H1 (cell line): ENCODE measurements around the gene TOP1. TPM values are rescaled to one million over a fixed set of nuclear protein-coding genes. Genes with fewer than 3 reads are reported as not detected.

ENCODE experiments used
- CTCF ChIA-PET: fragments of 300-600 bp; sonication (Branson Sonifier 250); formaldehyde crosslinking; loops from one replicate; lab custom pipeline; 2021; ENCODE audit not compliant: partially characterized antibody; lab: Charles Lee
- POLR2A ChIA-PET: fragments of 300-600 bp; sonication (Branson Sonifier 250); formaldehyde crosslinking; loops from one replicate; lab custom pipeline; 2021; ENCODE audit warnings: inconsistent platforms; ENCODE audit not compliant: partially characterized antibody; lab: Charles Lee
- DNase-seq, 2 experiments: peaks; one replicate each; pipeline versions ENCODE4 v3.0.0 to v3.0.0-alpha.2; 2010 to 2022; ENCODE audit warnings: low spot score in 2 of 2, low read depth in 1 of 2, mixed read lengths in 1 of 2
- FAIRE-seq: peaks from 2 replicates; lab custom pipeline; 2011; peaks lifted over from hg19 to GRCh38; lab: Jason Lieb, UNC
- H2AFZ ChIP-seq: 2 replicates; pipeline ENCODE4 v1.8.1; 2012; ENCODE audit warnings: low read length, inconsistent platforms
- H2AK5ac ChIP-seq: 2 replicates; pipeline ENCODE4 v1.6.1; 2013; ENCODE audit warnings: low read depth, low read length
- H2BK120ac ChIP-seq: replicated peaks from 2 replicates; pipeline ENCODE3; 2013; ENCODE audit warnings: low read depth, low read length, inconsistent platforms
- H2BK12ac ChIP-seq: 2 replicates; pipeline ENCODE4 v1.6.1; 2013; ENCODE audit warnings: low read depth, low read length
- H2BK15ac ChIP-seq: 2 replicates; pipeline ENCODE4 v1.6.1; 2013; ENCODE audit warnings: low read length
- H2BK20ac ChIP-seq: 2 replicates; pipeline ENCODE4 v1.6.1; 2013; ENCODE audit warnings: low read length
- H2BK5ac ChIP-seq: 2 replicates; pipeline ENCODE4 v1.6.1; 2013; ENCODE audit warnings: low read depth, low read length
- H3K14ac ChIP-seq: 2 replicates; pipeline ENCODE4 v1.6.1; 2013; ENCODE audit warnings: inconsistent platforms; ENCODE audit not compliant: insufficient read length
- H3K18ac ChIP-seq: 2 replicates; pipeline ENCODE4 v1.6.1; 2013; ENCODE audit warnings: low read length; ENCODE audit errors: extremely low read depth
- H3K23ac ChIP-seq: 2 replicates; pipeline ENCODE4 v1.6.1; 2013; ENCODE audit warnings: inconsistent platforms; ENCODE audit not compliant: insufficient read length
- H3K23me2 ChIP-seq: 2 replicates; pipeline ENCODE4 v1.6.1; 2013; ENCODE audit warnings: low read depth, low read length
- H3K27ac ChIP-seq: 2 replicates; pipeline ENCODE4 v1.6.1; 2011; ENCODE audit warnings: low read depth, low read length, inconsistent platforms
- H3K27me3 ChIP-seq, 4 experiments: replicated peaks in 1 of 4; 1 replicate in 1 of 4; 2 replicates in 3 of 4; pipeline versions ENCODE4 v1.6.1 to v1.8.1; 2011 to 2013; ENCODE audit warnings: low read length in 3 of 4, mild to moderate bottlenecking in 3 of 4, inconsistent platforms in 2 of 4, mixed read lengths in 2 of 4, moderate library complexity in 1 of 4; ENCODE audit not compliant: control insufficient read depth in 3 of 4, insufficient read depth in 3 of 4; ENCODE audit errors: extremely low read depth in 1 of 4
- H3K36me3 ChIP-seq, 4 experiments: 2 replicates each; pipeline versions ENCODE4 v1.6.1 to v1.8.1; 2011 to 2013; ENCODE audit warnings: mild to moderate bottlenecking in 4 of 4, low read length in 3 of 4, moderate library complexity in 2 of 4, control low read depth in 1 of 4, inconsistent platforms in 1 of 4; ENCODE audit not compliant: insufficient read depth in 4 of 4, control insufficient read depth in 2 of 4
- H3K4ac ChIP-seq: replicated peaks from 2 replicates; pipeline ENCODE3; 2013; ENCODE audit warnings: low read length, low read depth, mixed read lengths, inconsistent platforms; ENCODE audit not compliant: insufficient read length
- H3K4me1 ChIP-seq, 4 experiments: replicated peaks in 1 of 4; 1 replicate in 1 of 4; 2 replicates in 3 of 4; pipeline versions ENCODE4 v1.6.1 to v1.8.1; 2011 to 2013; ENCODE audit warnings: low read length in 3 of 4, inconsistent platforms in 2 of 4, mixed read lengths in 1 of 4; ENCODE audit not compliant: insufficient read depth in 4 of 4, control insufficient read depth in 3 of 4
- H3K4me2 ChIP-seq, 2 experiments: 2 replicates each; pipeline versions ENCODE4 v1.6.1 to v1.8.1; 2011 to 2013; ENCODE audit warnings: low read depth in 2 of 2, low read length in 2 of 2, control low read depth in 1 of 2, inconsistent platforms in 1 of 2, mild to moderate bottlenecking in 1 of 2; ENCODE audit not compliant: insufficient read depth in 1 of 2
- H3K4me3 ChIP-seq, 4 experiments: fragments of 200-600, 300-600 bp in 1 of 4; sonication (generic), shearing (Covaris generic), sonication (Bioruptor Twin) in 1 of 4; 2 replicates each; pipeline versions ENCODE4 v1.5.1 to v1.8.1; 2011 to 2016; ENCODE audit warnings: low read length in 4 of 4, low read depth in 3 of 4, control low read depth in 2 of 4, inconsistent platforms in 2 of 4, mild to moderate bottlenecking in 2 of 4, mixed read lengths in 1 of 4, moderate library complexity in 1 of 4; ENCODE audit not compliant: insufficient read depth in 2 of 4; ENCODE audit errors: extremely low read depth in 1 of 4
- H3K56ac ChIP-seq: replicated peaks from 2 replicates; pipeline ENCODE3; 2013; ENCODE audit warnings: low read depth, mild to moderate bottlenecking, mixed read lengths, low read length, inconsistent platforms; ENCODE audit not compliant: insufficient read length
- H3K79me1 ChIP-seq: 2 replicates; pipeline ENCODE4 v1.6.1; 2013; ENCODE audit warnings: low read depth, low read length, control low read depth
- H3K79me2 ChIP-seq, 2 experiments: 2 replicates each; pipeline versions ENCODE4 v1.6.1 to v1.8.1; 2012 to 2013; ENCODE audit warnings: low read length in 2 of 2, mild to moderate bottlenecking in 2 of 2, inconsistent platforms in 1 of 2; ENCODE audit not compliant: insufficient read depth in 2 of 2, control insufficient read depth in 1 of 2
- H3K9ac ChIP-seq, 4 experiments: replicated peaks in 1 of 4; 1 replicate in 1 of 4; 2 replicates in 3 of 4; pipeline versions ENCODE4 v1.6.1 to v1.8.1; 2011 to 2013; ENCODE audit warnings: low read depth in 3 of 4, low read length in 3 of 4, control low read depth in 2 of 4, mild to moderate bottlenecking in 2 of 4, moderate library complexity in 2 of 4, inconsistent platforms in 1 of 4; ENCODE audit errors: extremely low read depth in 1 of 4
- H3K9me3 ChIP-seq, 2 experiments: 2 replicates each; pipeline versions ENCODE4 v1.6.1 to v1.8.1; 2012 to 2013; ENCODE audit warnings: mild to moderate bottlenecking in 2 of 2, moderate library complexity in 2 of 2, control low read depth in 1 of 2, inconsistent platforms in 1 of 2, low read depth in 1 of 2, low read length in 1 of 2, mixed read lengths in 1 of 2; ENCODE audit not compliant: insufficient read depth in 2 of 2
- H4K20me1 ChIP-seq, 2 experiments: replicated peaks in 1 of 2; 2 replicates each; pipeline versions ENCODE3 to v1.8.1; 2011 to 2013; ENCODE audit warnings: inconsistent platforms in 2 of 2, low read length in 2 of 2, mild to moderate bottlenecking in 1 of 2; ENCODE audit not compliant: insufficient read depth in 2 of 2, control insufficient read depth in 1 of 2
- H4K5ac ChIP-seq: 2 replicates; pipeline ENCODE4 v1.6.1; 2013; ENCODE audit warnings: low read length, low read depth, mixed read lengths, inconsistent platforms; ENCODE audit not compliant: insufficient read length
- H4K8ac ChIP-seq: 2 replicates; pipeline ENCODE4 v1.8.0; 2013; ENCODE audit warnings: mild to moderate bottlenecking, moderate library complexity, low read length, inconsistent platforms; ENCODE audit not compliant: insufficient read depth; ENCODE audit errors: extremely low read depth
- H4K91ac ChIP-seq: replicated peaks from 2 replicates; pipeline ENCODE3; 2013; ENCODE audit warnings: low read length, mixed read lengths, inconsistent platforms; ENCODE audit not compliant: insufficient read length
- KDM1A ChIP-seq: fragments of 200-600, 300-600 bp; sonication (generic); IDR thresholded peaks from 2 replicates; pipeline ENCODE4 v1.7.1; 2016; ENCODE audit warnings: mild to moderate bottlenecking, low read length, borderline replicate concordance
- NANOG ChIP-seq: IDR thresholded peaks from 2 replicates; pipeline ENCODE4 v1.6.1; 2011; ENCODE audit warnings: low read length, low read depth, mild to moderate bottlenecking, inconsistent platforms; ENCODE audit not compliant: insufficient read depth, poor library complexity, severe bottlenecking
- WGBS, 2 experiments: shearing (Covaris generic) in 1 of 2; methylation state at CpG; one replicate each; pipeline versions ENCODE4 v1.1.6 to v1.1.7; 2013 to 2015; ENCODE audit warnings: low lambda C conversion rate in 2 of 2, mixed read lengths in 2 of 2, inconsistent platforms in 1 of 2, low coverage in 1 of 2, missing lambda C conversion rate in 1 of 2; ENCODE audit not compliant: insufficient replicate concordance in 2 of 2, insufficient coverage in 1 of 2, insufficient read length in 1 of 2; ENCODE audit errors: extremely low coverage in 1 of 2, missing lambda C conversion rate in 1 of 2; 5-methylcytosine and 5-hydroxymethylcytosine counted together
- polyA plus RNA-seq, 7 experiments: library from polyadenylated mRNA; depleted of rRNA in 3 of 7; stranded (reverse) in 5 of 7; unstranded in 2 of 7; fragments of >200 nt in 5 of 7; fragments of 200-250 nt in 2 of 7; gene quantifications; 1 replicate in 5 of 7; 2 replicates in 1 of 7; 4 replicates in 1 of 7; pipeline versions ENCODE4 v1.2.1 to v1.2.3, GENCODE V29; 2011 to 2013; ENCODE audit warnings: missing spikeins in 2 of 7, mixed read lengths in 2 of 7
- total RNA-seq: library from RNA; stranded (reverse); fragmentation: NEBNext Ultra II Directional; extraction: Animal tissue kit (Norgen Biotek cat#: 25700); gene quantifications from 2 replicates; pipeline ENCODE4 v1.2.1, GENCODE V29; 2021

The TOP1 gene
- total and polyA plus RNA-seq, 2 of the 8 experiments (the other 6 are each of a cell fraction or from before 2014, with no cell fraction given) = 7.4 to 108 TPM

GRCh38 chr20:41051009-41051825, 22.6 kb downstream of the TOP1 start:
- Histone ChIP-seq H2BK5ac (no peak overlapping the region), H3K79me1 (peaks cover 2% of the 10 kb centered on the region; the same call in 1 of the 2 replicates), H3K9ac (no peak overlapping the region), H3K9me3 (no peaks in the 10 kb centered on the region), H3K36me3 (no peaks in the 10 kb centered on the region), H2BK20ac (no peak overlapping the region), H3K56ac (no peak overlapping the region), H2BK120ac (no peak overlapping the region), H3K4me1 (peaks cover 5 to 23% (median 11%) of the 10 kb centered on the region in 4 experiments; a peak in 4 of 7 replicates), H4K5ac (no peak overlapping the region), H3K4me3 (no peak overlapping the region), H3K23ac (no peak overlapping the region), H2AK5ac (no peak overlapping the region), H4K91ac (no peak overlapping the region), H2BK15ac (no peak overlapping the region), H3K27me3 (no peaks in the 10 kb centered on the region), H2BK12ac (no peak overlapping the region), H3K4ac (no peak overlapping the region), H3K27ac (no peak overlapping the region), H2AFZ (no peak overlapping the region), H3K4me2 (no peak overlapping the region), H4K8ac (no peak overlapping the region), H3K23me2 (no peaks in the 10 kb centered on the region), H4K20me1 (peaks cover 35 to 41% of the 10 kb centered on the region in 2 experiments), H3K79me2 (peaks cover 10 to 99% of the 10 kb centered on the region in 2 experiments; a peak in 3 of 4 replicates), H3K14ac (no peak overlapping the region), H3K18ac (no peak overlapping the region)
- FAIRE-seq = no peak
- ChIA-PET POLR2A (interaction anchor here (0.9 to 2.4 kb wide), 4 partner anchors 10 to 22 kb away, joined by 4 to 7 read pairs (median 4); partner anchors contain the start of gene TOP1), CTCF (interaction anchor here (0.5 to 3.2 kb wide), 7 partner anchors 10 to 276 kb away, joined by 3 to 17 read pairs (median 4); no protein-coding TSS in a partner anchor)
- no peak for DNase-seq
- WGBS, 2 experiments = 84% methylated on average over 5 of the region's 5 CpGs; no CpG with 5 or more reads in 1 of the 2 experiments
- TF ChIP-seq KDM1A (no peak), NANOG (no peak)
